Panc1 (cell line): ENCODE results near the gene LRSAM1. TPM values are rescaled to one million over a fixed set of nuclear protein-coding genes. Genes with fewer than 3 reads are reported as not detected.

Experiments
- ATAC-seq: fragments of 200-7000 bp; cut with Tn5 transposase; 2 replicates; pipeline ENCODE4 v1.9.1; 2020; ENCODE audit warnings: mild to moderate bottlenecking, moderate library complexity
- BruUV-seq: library from RNA; stranded (reverse); fragments of 400-500 nt; replicated peaks from 2 replicates; lab custom pipeline; 2021; lab: Mats Ljungman, UMichigan
- CTCF ChIA-PET: fragments of 300-600 bp; sonication (Branson Sonifier 250); formaldehyde crosslinking; loops from one replicate; lab custom pipeline; 2022; ENCODE audit warnings: antibody characterized with exemption; lab: Charles Lee
- POLR2A ChIA-PET: fragments of 300-600 bp; sonication (Branson Sonifier 250); formaldehyde crosslinking; loops from one replicate; lab custom pipeline; 2022; ENCODE audit warnings: antibody characterized with exemption; lab: Charles Lee
- DNase-seq: peaks from one replicate; pipeline ENCODE4 v3.0.0-alpha.2; 2010; ENCODE audit warnings: low read depth, low spot score
- H3K27ac ChIP-seq: 2 replicates; pipeline ENCODE4 v1.5.1; 2011; ENCODE audit warnings: mild to moderate bottlenecking, low read length, inconsistent platforms
- H3K27me3 ChIP-seq: fragments of 200-500 bp; sonication (Bioruptor generic); 2 replicates; pipeline ENCODE4 v1.6.0; 2014; ENCODE audit warnings: low read length, inconsistent platforms; ENCODE audit not compliant: control insufficient read depth, insufficient read depth
- H3K36me3 ChIP-seq: fragments of 200-500 bp; sonication (Bioruptor generic); 2 replicates; pipeline ENCODE4 v1.5.1; 2014; ENCODE audit warnings: inconsistent platforms, mild to moderate bottlenecking, low read length, moderate library complexity; ENCODE audit not compliant: control insufficient read depth, insufficient read depth
- H3K4me1 ChIP-seq: 2 replicates; pipeline ENCODE4 v1.5.1; 2011; ENCODE audit warnings: inconsistent platforms, mild to moderate bottlenecking, low read length, moderate library complexity; ENCODE audit not compliant: control insufficient read depth, insufficient read depth
- H3K4me3 ChIP-seq, 2 experiments: 2 replicates each; pipeline ENCODE4 v1.5.1; 2011 to 2012; ENCODE audit warnings: low read depth in 2 of 2, low read length in 2 of 2, mild to moderate bottlenecking in 2 of 2, inconsistent platforms in 1 of 2, moderate library complexity in 1 of 2
- H3K9me3 ChIP-seq: fragments of 200-500 bp; sonication (Bioruptor generic); 2 replicates; pipeline ENCODE4 v1.5.1; 2014; ENCODE audit warnings: low read depth, mild to moderate bottlenecking, inconsistent platforms, low read length, moderate library complexity; ENCODE audit not compliant: control insufficient read depth, insufficient read depth
- CTCF ChIP-seq: fragments of 450-650 bp; IDR thresholded peaks from 2 replicates; pipeline ENCODE4 v1.5.1; 2017; ENCODE audit warnings: mild to moderate bottlenecking
- POLR2AphosphoS5 ChIP-seq: IDR thresholded peaks from 2 replicates; pipeline ENCODE4 v1.6.1; 2012; ENCODE audit warnings: mild to moderate bottlenecking, low read depth, low read length, moderate library complexity
- REST ChIP-seq, 2 experiments: IDR thresholded peaks; 2 replicates each; pipeline ENCODE4 v1.6.1; 2011 to 2012; ENCODE audit warnings: low read depth in 2 of 2, control low read depth in 1 of 2, low read length in 1 of 2, mild to moderate bottlenecking in 1 of 2, moderate library complexity in 1 of 2; ENCODE audit not compliant: insufficient read depth in 1 of 2
- SIN3A ChIP-seq: IDR thresholded peaks from 2 replicates; pipeline ENCODE4 v1.6.1; 2012; ENCODE audit warnings: low read depth, mild to moderate bottlenecking, low read length, moderate library complexity, borderline replicate concordance; ENCODE audit not compliant: insufficient read depth
- TCF7L2 ChIP-seq: IDR thresholded peaks from 2 replicates; pipeline ENCODE4 v1.6.1; 2011; ENCODE audit warnings: mild to moderate bottlenecking, low read depth, low read length, inconsistent platforms
- in situ Hi-C: cut with HindIII; loops from 2 replicates; pipeline ENCODE4 v1.10.0; 2016; ENCODE audit warnings: low sequenced_read_pairs, low pct_unique_long_range_greater_than_20kb
- intact Hi-C: fragments of 100-400 bp; cut with micrococcal nuclease; formaldehyde crosslinking; loops from one replicate; pipeline ENCODE4 v1.10.0; 2022; ENCODE audit not compliant: unreplicated experiment
- total RNA-seq: library from RNA; stranded (reverse); gene quantifications from one replicate; pipeline ENCODE4 v1.2.1, GENCODE V29; 2021; ENCODE audit not compliant: unreplicated experiment

The LRSAM1 gene
- total RNA-seq, 1 experiment from 2014 or later, result 15.4 TPM

GRCh38 chr9:127534250-127534906, 83.1 kb downstream of the LRSAM1 start:
- no peak for DNase-seq

GRCh38 chr9:127534931-127535330, 83.6 kb downstream of the LRSAM1 start:
- CTCF ChIA-PET, result interaction anchor here (2.6 kb wide), 1 partner anchor 9 kb away, joined by 10 read pairs; no protein-coding TSS in a partner anchor
- in situ Hi-C loops (no loop called here), intact Hi-C loops (no loop called here)
- H3K4me3 ChIP-seq, result no peak overlapping the region
- TF ChIP-seq TCF7L2 (no peak), POLR2AphosphoS5 (no peak), CTCF (no peak), REST (IDR thresholded peaks at IDR 0.05; ENCODE audit: insufficient read depth in 1 of 2, low read depth in 2 of 2, low read length in 1 of 2) (no peak), SIN3A (no peak)
- ATAC-seq, result no peak
- no peaks in the 10 kb centered on the region for H3K27me3 ChIP-seq
- peaks cover 46% of the 10 kb centered on the region for H3K4me1 ChIP-seq
- no TSS peak for BruUV-seq
- H3K36me3 ChIP-seq, result no peaks in the 10 kb centered on the region
- POLR2A ChIA-PET, result no interaction called here
- H3K9me3 ChIP-seq, result no peaks in the 10 kb centered on the region
- H3K27ac ChIP-seq, result peak overlapping the region; percentile 57
- no peak for DNase-seq

More at GRCh38 chr9:127534250-127534906, 83.1 kb downstream of the LRSAM1 start:
- no TSS peak for BruUV-seq
- peaks cover 41% of the 10 kb centered on the region for H3K4me1 ChIP-seq
- H3K9me3 ChIP-seq, result no peaks in the 10 kb centered on the region
- ChIA-PET POLR2A (no interaction called here), CTCF (no interaction called here)
- intact Hi-C loops (no loop called here), in situ Hi-C loops (no loop called here)
- H3K4me3 ChIP-seq, result no peak overlapping the region
- H3K36me3 ChIP-seq, result no peaks in the 10 kb centered on the region
- no peak for ATAC-seq
- peak overlapping the region; percentile 57; the same call in 1 of the 2 replicates for H3K27ac ChIP-seq
- H3K27me3 ChIP-seq, result no peaks in the 10 kb centered on the region
- TF ChIP-seq POLR2AphosphoS5 (no peak), CTCF (no peak), TCF7L2 (no peak), REST (IDR thresholded peaks at IDR 0.05; ENCODE audit: insufficient read depth in 1 of 2, low read depth in 2 of 2, low read length in 1 of 2) (no peak), SIN3A (no peak)
